Thymus (tissue), 11 donors: Measurements from ENCODE around the gene OR10A3. TPM values are rescaled to one million over a fixed set of nuclear protein-coding genes. Genes with fewer than 3 reads are reported as not detected.

ENCODE experiments used
- DNase-seq, 9 donors: peaks; one replicate each; pipeline ENCODE4 v3.0.0-alpha.2; 2013; ENCODE audit warnings: low spot score in 9 of 9, low read depth in 6 of 9, missing footprints in 1 of 9
- H3K27ac ChIP-seq, 2 donors: one replicate each; pipeline ENCODE4 v1.5.1; 2013; ENCODE audit warnings: control low read depth in 1 of 2, low read depth in 1 of 2, low read length in 1 of 2, mild to moderate bottlenecking in 1 of 2, moderate library complexity in 1 of 2
- H3K27me3 ChIP-seq, 2 donors: one replicate each; pipeline ENCODE4 v1.5.1; 2013; ENCODE audit warnings: low read length in 1 of 2; ENCODE audit not compliant: control insufficient read depth in 2 of 2, insufficient read depth in 1 of 2
- H3K36me3 ChIP-seq, 2 donors: one replicate each; pipeline ENCODE4 v1.5.1; 2013; ENCODE audit warnings: low read length in 1 of 2, mild to moderate bottlenecking in 1 of 2, moderate library complexity in 1 of 2; ENCODE audit not compliant: control insufficient read depth in 2 of 2, insufficient read depth in 2 of 2
- H3K4me1 ChIP-seq, 2 donors: one replicate each; pipeline ENCODE4 v1.5.1; 2013; ENCODE audit warnings: low read length in 2 of 2; ENCODE audit not compliant: control insufficient read depth in 2 of 2, insufficient read depth in 2 of 2
- H3K4me3 ChIP-seq, 2 donors: one replicate each; pipeline ENCODE4 v1.5.1; 2013; ENCODE audit warnings: low read length in 2 of 2, control low read depth in 1 of 2, mild to moderate bottlenecking in 1 of 2
- H3K9me3 ChIP-seq, 2 donors: one replicate each; pipeline ENCODE4 v1.5.1; 2013; ENCODE audit warnings: low read length in 1 of 2, mild to moderate bottlenecking in 1 of 2; ENCODE audit not compliant: control insufficient read depth in 2 of 2, insufficient read depth in 1 of 2
- WGBS: extraction: QIAGEN DNeasy Blood & Tissue Kit; methylation state at CpG from one replicate; pipeline ENCODE4 v1.1.7; 2013; 5-methylcytosine and 5-hydroxymethylcytosine counted together
- polyA plus RNA-seq: library from polyadenylated mRNA; stranded (reverse); fragments of 200-250 nt; gene quantifications from one replicate; pipeline ENCODE4 v1.2.3, GENCODE V29; 2013
- total RNA-seq: library from RNA; stranded (reverse); fragments of 120-200 nt; gene quantifications from one replicate; pipeline ENCODE4 v1.2.4, GENCODE V29; 2013
- donor health status: healthy.

OR10A3 gene
- total and polyA plus RNA-seq, 2 donors: not detected

- 45% methylated on average over 2 of the region's 2 CpGs for WGBS
- DNase-seq: no peak
- H3K27me3 ChIP-seq: no peaks in the 10 kb centered on the region
- H3K4me3 ChIP-seq: no peak overlapping the region
- no peaks in the 10 kb centered on the region for H3K9me3 ChIP-seq
- no peaks in the 10 kb centered on the region for H3K4me1 ChIP-seq
- H3K36me3 ChIP-seq: no peaks in the 10 kb centered on the region
- H3K27ac ChIP-seq: no peak overlapping the region
Measured at GRCh38 chr11:7910286-7910788, 31.2 kb downstream of the OR10A3 start.

GRCh38 chr11:7909585-7910285 lies 31.8 kb downstream of the OR10A3 start:
- 70% methylated on average over 2 of the region's 2 CpGs for WGBS
- Histone ChIP-seq H3K9me3 (no peaks in the 10 kb centered on the region), H3K4me3 (no peak overlapping the region), H3K27ac (no peak overlapping the region), H3K4me1 (no peaks in the 10 kb centered on the region), H3K27me3 (no peaks in the 10 kb centered on the region), H3K36me3 (no peaks in the 10 kb centered on the region)
- DNase-seq: no peak

GRCh38 chr11:7907121-7907520 lies 34.4 kb downstream of the OR10A3 start:
- WGBS: 62% methylated on average over 3 of the region's 3 CpGs
- H3K4me1 ChIP-seq: no peaks in the 10 kb centered on the region
- no peaks in the 10 kb centered on the region for H3K9me3 ChIP-seq
- no peak overlapping the region for H3K27ac ChIP-seq
- no peak for DNase-seq
- H3K27me3 ChIP-seq: no peaks in the 10 kb centered on the region
- H3K36me3 ChIP-seq: no peaks in the 10 kb centered on the region
- no peak overlapping the region for H3K4me3 ChIP-seq

GRCh38 chr11:7906481-7906880 lies 35.0 kb downstream of the OR10A3 start:
- Histone ChIP-seq H3K9me3 (no peaks in the 10 kb centered on the region), H3K36me3 (no peaks in the 10 kb centered on the region), H3K4me1 (no peaks in the 10 kb centered on the region), H3K27me3 (no peaks in the 10 kb centered on the region), H3K27ac (no peak overlapping the region), H3K4me3 (no peak overlapping the region)
- 18% methylated on average over 4 of the region's 4 CpGs for WGBS
- DNase-seq: no peak

- H3K9me3 ChIP-seq: no peaks in the 10 kb centered on the region
- DNase-seq: no peak
- H3K4me3 ChIP-seq: no peak overlapping the region
- H3K27ac ChIP-seq: peak overlapping the region in 1 of 2 donors; percentile 0
- WGBS: 71% methylated on average over 3 of the region's 3 CpGs
- H3K4me1 ChIP-seq: no peaks in the 10 kb centered on the region
- no peaks in the 10 kb centered on the region for H3K27me3 ChIP-seq
- no peaks in the 10 kb centered on the region for H3K36me3 ChIP-seq
Measured at GRCh38 chr11:7905961-7906429, 35.5 kb downstream of the OR10A3 start.

- WGBS: 89% methylated on average over 9 of the region's 9 CpGs
Measured at GRCh38 chr11:7905549-7905948, 36.0 kb downstream of the OR10A3 start.

GRCh38 chr11:7904917-7905316 lies 36.6 kb downstream of the OR10A3 start:
- Histone ChIP-seq H3K36me3 (no peaks in the 10 kb centered on the region), H3K4me1 (no peaks in the 10 kb centered on the region), H3K4me3 (no peak overlapping the region), H3K9me3 (no peaks in the 10 kb centered on the region), H3K27ac (no peak overlapping the region), H3K27me3 (no peaks in the 10 kb centered on the region)
- WGBS: 89% methylated on average over 3 of the region's 3 CpGs
- no peak for DNase-seq

More at GRCh38 chr11:7905549-7905948, 36.0 kb downstream of the OR10A3 start:
- DNase-seq: no peak
- no peaks in the 10 kb centered on the region for H3K36me3 ChIP-seq
- H3K4me3 ChIP-seq: no peak overlapping the region
- no peaks in the 10 kb centered on the region for H3K4me1 ChIP-seq
- H3K9me3 ChIP-seq: no peaks in the 10 kb centered on the region
- no peak overlapping the region for H3K27ac ChIP-seq
- no peaks in the 10 kb centered on the region for H3K27me3 ChIP-seq

- DNase-seq: no peak
- H3K9me3 ChIP-seq: no peaks in the 10 kb centered on the region
- H3K4me3 ChIP-seq: no peak overlapping the region
- H3K27me3 ChIP-seq: no peaks in the 10 kb centered on the region
- no peaks in the 10 kb centered on the region for H3K4me1 ChIP-seq
- WGBS: 49% methylated on average over 2 of the region's 2 CpGs
- no peaks in the 10 kb centered on the region for H3K36me3 ChIP-seq
- H3K27ac ChIP-seq: no peak overlapping the region
Measured at GRCh38 chr11:7903940-7904339, 37.6 kb downstream of the OR10A3 start.

GRCh38 chr11:7901319-7901854 lies 40.1 kb downstream of the OR10A3 start:
- H3K36me3 ChIP-seq: no peaks in the 10 kb centered on the region
- H3K4me1 ChIP-seq: no peaks in the 10 kb centered on the region
- no peaks in the 10 kb centered on the region for H3K27me3 ChIP-seq
- H3K4me3 ChIP-seq: no peak overlapping the region
- no peaks in the 10 kb centered on the region for H3K9me3 ChIP-seq
- no peak for DNase-seq
- H3K27ac ChIP-seq: no peak overlapping the region
- WGBS: 80% methylated on average over 3 of the region's 3 CpGs
